Astrocyte (in vitro differentiated cells and primary cell): ENCODE data around the gene CCDC174. TPM values are rescaled to one million over a fixed set of nuclear protein-coding genes. Genes with fewer than 3 reads are reported as not detected.

Experiments used
- DNase-seq: peaks from one replicate; pipeline ENCODE4 v3.0.0-alpha.2; 2010; ENCODE audit warnings: low read depth
- FAIRE-seq: peaks from 2 replicates; lab custom pipeline; 2011; peaks lifted over from hg19 to GRCh38; lab: Jason Lieb, UNC
- H2AFZ ChIP-seq: 2 replicates; pipeline ENCODE4 v1.6.0; 2012; ENCODE audit warnings: low read depth, low read length, inconsistent platforms
- H3K27ac ChIP-seq: 2 replicates; pipeline ENCODE4 v1.5.1; 2011; ENCODE audit warnings: low read depth, low read length, inconsistent platforms
- H3K27me3 ChIP-seq: 2 replicates; pipeline ENCODE4 v1.6.0; 2011; ENCODE audit warnings: low read length, inconsistent platforms; ENCODE audit not compliant: insufficient read depth
- H3K36me3 ChIP-seq: 2 replicates; pipeline ENCODE4 v1.5.1; 2011; ENCODE audit warnings: low read length, inconsistent platforms; ENCODE audit not compliant: insufficient read depth
- H3K4me1 ChIP-seq: 2 replicates; pipeline ENCODE4 v1.5.1; 2011; ENCODE audit warnings: low read length, inconsistent platforms; ENCODE audit not compliant: insufficient read depth
- H3K4me2 ChIP-seq: 2 replicates; pipeline ENCODE4 v1.6.0; 2012; ENCODE audit warnings: low read length, inconsistent platforms
- H3K4me3 ChIP-seq: 2 replicates; pipeline ENCODE4 v1.5.1; 2011; ENCODE audit warnings: low read depth, mild to moderate bottlenecking, low read length, inconsistent platforms; ENCODE audit not compliant: insufficient read depth
- H3K79me2 ChIP-seq: 2 replicates; pipeline ENCODE4 v1.6.0; 2012; ENCODE audit warnings: mild to moderate bottlenecking, low read length, inconsistent platforms; ENCODE audit not compliant: insufficient read depth
- H3K9ac ChIP-seq: 2 replicates; pipeline ENCODE4 v1.6.0; 2012; ENCODE audit warnings: mild to moderate bottlenecking, low read length, inconsistent platforms
- H3K9me3 ChIP-seq: 2 replicates; pipeline ENCODE4 v1.5.1; 2012; ENCODE audit warnings: low read depth, mild to moderate bottlenecking, low read length, inconsistent platforms; ENCODE audit not compliant: insufficient read depth
- H4K20me1 ChIP-seq: 2 replicates; pipeline ENCODE4 v1.6.0; 2012; ENCODE audit warnings: low read length, inconsistent platforms; ENCODE audit not compliant: insufficient read depth
- H3K27ac Mint-ChIP-seq: one replicate; pipeline ENCODE4 v1.8.0; 2021; ENCODE audit warnings: mild to moderate bottlenecking, mixed read lengths; ENCODE audit not compliant: unreplicated experiment
- H3K27me3 Mint-ChIP-seq: one replicate; pipeline ENCODE4 v1.8.0; 2021; ENCODE audit warnings: low read depth, mixed read lengths; ENCODE audit not compliant: unreplicated experiment
- H3K36me3 Mint-ChIP-seq: one replicate; pipeline ENCODE4 v1.8.0; 2021; ENCODE audit warnings: low read depth, mixed read lengths; ENCODE audit not compliant: unreplicated experiment
- H3K4me1 Mint-ChIP-seq: one replicate; pipeline ENCODE4 v1.8.0; 2021; ENCODE audit warnings: low read depth, mixed read lengths; ENCODE audit not compliant: unreplicated experiment
- H3K4me3 Mint-ChIP-seq: one replicate; pipeline ENCODE4 v1.8.0; 2021; ENCODE audit warnings: mild to moderate bottlenecking, moderate library complexity, mixed read lengths; ENCODE audit not compliant: unreplicated experiment
- H3K9me3 Mint-ChIP-seq: one replicate; pipeline ENCODE4 v1.8.0; 2021; ENCODE audit warnings: mild to moderate bottlenecking, mixed read lengths; ENCODE audit not compliant: unreplicated experiment
- CTCF ChIP-seq: IDR thresholded peaks from 2 replicates; pipeline ENCODE4 v1.5.1; 2011; ENCODE audit warnings: low read depth, mild to moderate bottlenecking, inconsistent platforms, low read length, moderate library complexity; ENCODE audit not compliant: insufficient read depth
- EZH2 ChIP-seq: IDR thresholded peaks from 2 replicates; pipeline ENCODE4 v1.6.1; 2012; ENCODE audit warnings: mild to moderate bottlenecking, low read length, inconsistent platforms; ENCODE audit not compliant: insufficient read depth
- total RNA-seq: library from RNA; stranded (reverse); gene quantifications from 2 replicates; pipeline ENCODE4 v1.2.1, GENCODE V29; 2021

CCDC174 gene
- total RNA-seq, 1 donor from 2014 or later, result 17.4 TPM

DNA sequence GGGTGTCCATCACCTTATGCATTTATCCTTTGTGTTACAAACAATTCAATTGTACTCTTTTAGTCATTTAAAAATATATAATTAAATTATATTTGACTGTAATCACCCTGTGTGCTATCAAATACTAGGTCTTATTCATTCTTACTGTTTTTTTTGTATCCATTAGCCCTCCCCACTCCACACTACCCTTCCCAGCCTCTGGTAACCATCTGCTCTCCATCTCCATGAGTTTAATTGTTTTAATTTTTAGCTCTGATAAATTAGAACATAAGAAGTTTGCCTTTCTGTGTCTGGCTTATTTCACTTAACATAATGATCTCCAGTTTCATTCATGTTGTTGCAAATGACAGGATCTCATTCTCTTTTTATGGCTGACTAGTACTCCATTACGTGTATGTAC lies 40.2 kb downstream of the CCDC174 start:
- DNase-seq (no peak), FAIRE-seq (no peak)
- Histone ChIP-seq H4K20me1 (no peaks in the 10 kb centered on the region), H3K9ac (no peak overlapping the region), H3K36me3 (no peaks in the 10 kb centered on the region), H3K27ac (no peak overlapping the region), H3K9me3 (no peaks in the 10 kb centered on the region), H3K4me1 (no peaks in the 10 kb centered on the region), H3K79me2 (no peaks in the 10 kb centered on the region), H3K4me2 (no peak overlapping the region), H2AFZ (no peak overlapping the region), H3K27me3 (no peaks in the 10 kb centered on the region), H3K4me3 (no peak overlapping the region)
- H3K27me3 Mint-ChIP-seq, result peaks cover 21% of the 10 kb centered on the region
- no peak overlapping the region for H3K4me3 Mint-ChIP-seq
- H3K27ac Mint-ChIP-seq, result no peak overlapping the region
- H3K4me1 Mint-ChIP-seq, result no peaks in the 10 kb centered on the region
- no peak for TF ChIP-seq CTCF
- TF ChIP-seq EZH2, result no peak
- peaks cover 13% of the 10 kb centered on the region for H3K36me3 Mint-ChIP-seq
- peaks cover 7% of the 10 kb centered on the region for H3K9me3 Mint-ChIP-seq

GRCh38 chr3:14698601-14699244 lies 47.2 kb downstream of the CCDC174 start:
- H2AFZ ChIP-seq, result no peak overlapping the region
- H3K9me3 Mint-ChIP-seq, result peaks cover 2% of the 10 kb centered on the region
- no peaks in the 10 kb centered on the region for H3K27me3 ChIP-seq
- no peak overlapping the region for H3K27ac ChIP-seq
- no peaks in the 10 kb centered on the region for H3K79me2 ChIP-seq
- DNase-seq (no peak), FAIRE-seq (no peak)
- no peak overlapping the region for H3K27ac Mint-ChIP-seq
- no peak overlapping the region for H3K4me3 Mint-ChIP-seq
- TF ChIP-seq EZH2 (no peak), CTCF (no peak)
- H3K4me1 ChIP-seq, result no peaks in the 10 kb centered on the region
- H3K27me3 Mint-ChIP-seq, result peaks cover 9% of the 10 kb centered on the region
- no peak overlapping the region for H3K4me3 ChIP-seq
- H3K9me3 ChIP-seq, result no peaks in the 10 kb centered on the region
- no peaks in the 10 kb centered on the region for H3K36me3 ChIP-seq
- no peak overlapping the region for H3K4me2 ChIP-seq
- peaks cover 13% of the 10 kb centered on the region for H3K36me3 Mint-ChIP-seq
- H3K9ac ChIP-seq, result no peak overlapping the region
- no peaks in the 10 kb centered on the region for H3K4me1 Mint-ChIP-seq
- no peaks in the 10 kb centered on the region for H4K20me1 ChIP-seq

DNA sequence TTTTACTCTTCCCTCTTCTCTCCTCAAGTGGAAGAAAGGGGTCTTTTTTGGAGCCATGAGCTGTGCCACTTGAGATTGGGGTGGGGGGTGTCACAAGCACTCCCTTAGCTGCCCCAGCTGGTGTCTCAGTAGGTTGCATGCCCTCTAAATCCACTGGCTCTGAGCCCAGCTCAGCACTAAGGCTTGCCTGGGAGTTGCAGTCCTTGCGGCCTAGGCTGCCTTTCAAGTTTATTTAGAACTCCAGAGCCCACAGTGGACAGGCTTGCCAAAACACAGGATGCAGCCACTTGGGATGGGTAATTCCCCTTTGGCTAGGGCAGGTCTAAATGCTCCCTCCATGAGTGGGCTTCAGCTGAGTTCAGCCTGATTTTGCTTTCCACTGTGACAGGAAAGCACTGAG lies 48.1 kb downstream of the CCDC174 start:
- H3K27me3 Mint-ChIP-seq, result peaks cover 16% of the 10 kb centered on the region
- H3K9me3 Mint-ChIP-seq, result peaks cover 2% of the 10 kb centered on the region
- H3K4me1 Mint-ChIP-seq, result no peaks in the 10 kb centered on the region
- Histone ChIP-seq H3K9me3 (no peaks in the 10 kb centered on the region), H3K4me1 (no peaks in the 10 kb centered on the region), H3K27ac (no peak overlapping the region), H3K9ac (no peak overlapping the region), H3K79me2 (no peaks in the 10 kb centered on the region), H3K36me3 (no peaks in the 10 kb centered on the region), H4K20me1 (no peaks in the 10 kb centered on the region), H2AFZ (no peak overlapping the region), H3K4me3 (no peak overlapping the region), H3K27me3 (no peaks in the 10 kb centered on the region), H3K4me2 (no peak overlapping the region)
- H3K27ac Mint-ChIP-seq, result no peak overlapping the region
- FAIRE-seq (no peak), DNase-seq (no peak)
- no peak for TF ChIP-seq EZH2
- no peak for TF ChIP-seq CTCF
- H3K4me3 Mint-ChIP-seq, result no peak overlapping the region
- peaks cover 15% of the 10 kb centered on the region for H3K36me3 Mint-ChIP-seq
